Activated B cell treated with CpG ODN at 0.5 μM for 24 hours (primary cell): ENCODE data around the gene DNAH9. TPM values are rescaled to one million over a fixed set of nuclear protein-coding genes. Genes with fewer than 3 reads are reported as not detected.

Source experiments
- ATAC-seq: fragments of 200-7000 bp; cut with Tn5 transposase; one replicate; pipeline ENCODE4 v1.10.0; 2021; ENCODE audit warnings: low read depth, mild to moderate bottlenecking, moderate library complexity
- CTCF ChIA-PET: fragments of 350-600 bp; sonication (Branson Sonifier 250); formaldehyde crosslinking; loops from one replicate; lab custom pipeline; 2021; ENCODE audit warnings: antibody characterized with exemption; lab: Charles Lee
- POLR2A ChIA-PET: fragments of 350-600 bp; sonication (Branson Sonifier 250); formaldehyde crosslinking; loops from one replicate; lab custom pipeline; 2021; ENCODE audit warnings: antibody characterized with exemption; lab: Charles Lee
- DNase-seq: peaks from one replicate; pipeline ENCODE4 v3.0.0; 2022
- H3K27ac Mint-ChIP-seq: one replicate; pipeline ENCODE4 v1.8.0; 2020; ENCODE audit warnings: mixed read lengths
- H3K27me3 Mint-ChIP-seq: one replicate; pipeline ENCODE4 v1.8.0; 2021; ENCODE audit warnings: mixed read lengths
- H3K36me3 Mint-ChIP-seq: one replicate; pipeline ENCODE4 v1.8.0; 2021; ENCODE audit warnings: low read depth, mixed read lengths
- H3K4me1 Mint-ChIP-seq: one replicate; pipeline ENCODE4 v1.8.0; 2021; ENCODE audit warnings: mixed read lengths
- H3K4me3 Mint-ChIP-seq: one replicate; pipeline ENCODE4 v1.8.0; 2020; ENCODE audit warnings: mild to moderate bottlenecking, mixed read lengths
- H3K9me3 Mint-ChIP-seq: one replicate; pipeline ENCODE4 v1.8.0; 2020; ENCODE audit warnings: mixed read lengths
- intact Hi-C: fragments of 100-400 bp; cut with micrococcal nuclease; formaldehyde crosslinking; loops from one replicate; pipeline ENCODE4 v1.15.1; 2024
- total RNA-seq: library from RNA; stranded (reverse); gene quantifications from 2 replicates; pipeline ENCODE4 v1.2.3, GENCODE V29; 2022
- TF ChIP-seq, protein P1 (sequence below): fragments of 200-600 bp; IDR thresholded peaks from one replicate; pipeline ENCODE4 v1.8.0; 2022; ENCODE audit warnings: antibody characterized with exemption, mild to moderate bottlenecking

Gene DNAH9
- total RNA-seq, 1 donor from 2014 or later, result not detected

- intact Hi-C loops, result no loop called here
- H3K4me3 Mint-ChIP-seq, result no peak overlapping the region
- TF ChIP-seq, protein P1, sequence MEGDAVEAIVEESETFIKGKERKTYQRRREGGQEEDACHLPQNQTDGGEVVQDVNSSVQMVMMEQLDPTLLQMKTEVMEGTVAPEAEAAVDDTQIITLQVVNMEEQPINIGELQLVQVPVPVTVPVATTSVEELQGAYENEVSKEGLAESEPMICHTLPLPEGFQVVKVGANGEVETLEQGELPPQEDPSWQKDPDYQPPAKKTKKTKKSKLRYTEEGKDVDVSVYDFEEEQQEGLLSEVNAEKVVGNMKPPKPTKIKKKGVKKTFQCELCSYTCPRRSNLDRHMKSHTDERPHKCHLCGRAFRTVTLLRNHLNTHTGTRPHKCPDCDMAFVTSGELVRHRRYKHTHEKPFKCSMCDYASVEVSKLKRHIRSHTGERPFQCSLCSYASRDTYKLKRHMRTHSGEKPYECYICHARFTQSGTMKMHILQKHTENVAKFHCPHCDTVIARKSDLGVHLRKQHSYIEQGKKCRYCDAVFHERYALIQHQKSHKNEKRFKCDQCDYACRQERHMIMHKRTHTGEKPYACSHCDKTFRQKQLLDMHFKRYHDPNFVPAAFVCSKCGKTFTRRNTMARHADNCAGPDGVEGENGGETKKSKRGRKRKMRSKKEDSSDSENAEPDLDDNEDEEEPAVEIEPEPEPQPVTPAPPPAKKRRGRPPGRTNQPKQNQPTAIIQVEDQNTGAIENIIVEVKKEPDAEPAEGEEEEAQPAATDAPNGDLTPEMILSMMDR, result no peak
- H3K4me1 Mint-ChIP-seq, result no peaks in the 10 kb centered on the region
- H3K9me3 Mint-ChIP-seq, result peaks cover 4% of the 10 kb centered on the region
- DNase-seq (no peak), ATAC-seq (no peak)
- POLR2A ChIA-PET, result no interaction called here
- no peaks in the 10 kb centered on the region for H3K36me3 Mint-ChIP-seq
- H3K27ac Mint-ChIP-seq, result no peak overlapping the region
- CTCF ChIA-PET, result no interaction called here
- H3K27me3 Mint-ChIP-seq, result no peaks in the 10 kb centered on the region
Measured at GRCh38 chr17:11857006-11857405, 258.7 kb downstream of the DNAH9 start.

GRCh38 chr17:11869680-11870394, 271.6 kb downstream of the DNAH9 start:
- CTCF ChIA-PET, result no interaction called here
- Mint-ChIP-seq H3K9me3 (no peaks in the 10 kb centered on the region), H3K4me3 (no peak overlapping the region), H3K36me3 (no peaks in the 10 kb centered on the region), H3K27ac (no peak overlapping the region), H3K4me1 (no peaks in the 10 kb centered on the region), H3K27me3 (peaks cover 5% of the 10 kb centered on the region)
- DNase-seq, result no peak
- ATAC-seq, result no peak
- intact Hi-C loops, result no loop called here
- POLR2A ChIA-PET, result no interaction called here
- TF ChIP-seq, protein P1, result no peak

DNA sequence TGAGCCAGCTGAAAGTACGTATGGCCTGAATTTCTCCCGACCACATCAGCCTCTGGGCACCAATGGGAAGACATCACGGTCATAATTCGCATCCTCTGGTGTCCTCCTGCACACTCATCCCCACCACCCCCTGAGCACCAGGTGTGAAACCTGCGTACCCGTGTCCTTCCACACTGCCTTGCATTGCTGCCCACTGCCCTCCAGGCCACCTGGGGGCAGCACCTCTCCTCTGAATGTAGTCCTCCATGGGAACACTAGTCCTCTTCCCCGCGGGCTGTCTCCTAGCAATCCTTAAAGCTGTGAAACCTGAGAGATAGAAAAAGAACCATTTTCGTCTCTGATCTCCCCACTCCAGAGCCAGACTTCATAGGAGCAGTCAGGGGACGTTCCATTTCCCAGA, 273.5 kb downstream of the DNAH9 start:
- H3K27ac Mint-ChIP-seq, result no peak overlapping the region
- TF ChIP-seq, protein P1, result no peak
- H3K4me1 Mint-ChIP-seq, result no peaks in the 10 kb centered on the region
- DNase-seq (no peak), ATAC-seq (no peak)
- ChIA-PET CTCF (no interaction called here), POLR2A (no interaction called here)
- no peaks in the 10 kb centered on the region for H3K36me3 Mint-ChIP-seq
- intact Hi-C loops, result no loop called here
- peaks cover 5% of the 10 kb centered on the region for H3K27me3 Mint-ChIP-seq
- no peaks in the 10 kb centered on the region for H3K9me3 Mint-ChIP-seq
- no peak overlapping the region for H3K4me3 Mint-ChIP-seq

- Mint-ChIP-seq H3K4me1 (no peaks in the 10 kb centered on the region), H3K36me3 (no peaks in the 10 kb centered on the region), H3K27ac (no peak overlapping the region), H3K9me3 (no peaks in the 10 kb centered on the region), H3K27me3 (peaks cover 3% of the 10 kb centered on the region), H3K4me3 (no peak overlapping the region)
- POLR2A ChIA-PET, result no interaction called here
- intact Hi-C loops, result no loop called here
- no peak for ATAC-seq
- TF ChIP-seq, protein P1, result no peak
- CTCF ChIA-PET, result no interaction called here
- no peak for DNase-seq
Measured at GRCh38 chr17:11874756-11875155, 276.5 kb downstream of the DNAH9 start.

DNA sequence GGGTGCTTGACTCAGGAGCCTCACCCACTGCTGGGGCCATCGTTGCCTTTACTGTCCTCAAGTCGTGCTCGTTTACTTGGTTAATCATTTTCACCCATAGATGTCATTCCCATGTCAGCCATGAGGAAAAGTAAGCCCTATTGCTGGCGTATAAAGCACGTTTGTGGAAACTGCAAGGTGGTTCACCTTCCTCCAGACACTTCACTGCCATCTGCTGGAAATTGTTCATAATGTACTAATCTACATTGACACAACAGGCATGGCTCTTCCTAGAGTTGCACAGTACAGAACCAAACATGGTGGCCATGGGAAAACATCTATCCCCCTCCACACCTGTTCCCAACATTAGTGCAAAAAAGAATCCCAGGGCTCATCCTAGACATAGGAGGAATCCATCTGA, 282.4 kb downstream of the DNAH9 start:
- H3K4me1 Mint-ChIP-seq, result no peaks in the 10 kb centered on the region
- TF ChIP-seq, protein P1, result no peak
- H3K9me3 Mint-ChIP-seq, result no peaks in the 10 kb centered on the region
- H3K4me3 Mint-ChIP-seq, result no peak overlapping the region
- intact Hi-C loops, result no loop called here
- ChIA-PET CTCF (no interaction called here), POLR2A (no interaction called here)
- DNase-seq (no peak), ATAC-seq (no peak)
- no peaks in the 10 kb centered on the region for H3K27me3 Mint-ChIP-seq
- no peaks in the 10 kb centered on the region for H3K36me3 Mint-ChIP-seq
- H3K27ac Mint-ChIP-seq, result no peak overlapping the region
